ENCODE results near the gene MMP24OS. TPM values are rescaled to one million over a fixed set of nuclear protein-coding genes. Genes with fewer than 3 reads are reported as not detected.

MMP24OS gene
- total RNA-seq, 6 donors from 2014 or later, result 27.8 to 145 (median 42.6) TPM

GRCh38 chr20:35243317-35243716, 34.6 kb downstream of the MMP24OS start:
- no peak overlapping the region for H3K4me3 ChIP-seq
- TF ChIP-seq EP300 (IDR thresholded peaks at IDR 0.05) (no peak), POLR2A (IDR thresholded peaks at IDR 0.05) (no peak), POLR2AphosphoS5 (IDR thresholded peaks at IDR 0.05) (no peak)
- TF ChIP-seq, protein P1, sequence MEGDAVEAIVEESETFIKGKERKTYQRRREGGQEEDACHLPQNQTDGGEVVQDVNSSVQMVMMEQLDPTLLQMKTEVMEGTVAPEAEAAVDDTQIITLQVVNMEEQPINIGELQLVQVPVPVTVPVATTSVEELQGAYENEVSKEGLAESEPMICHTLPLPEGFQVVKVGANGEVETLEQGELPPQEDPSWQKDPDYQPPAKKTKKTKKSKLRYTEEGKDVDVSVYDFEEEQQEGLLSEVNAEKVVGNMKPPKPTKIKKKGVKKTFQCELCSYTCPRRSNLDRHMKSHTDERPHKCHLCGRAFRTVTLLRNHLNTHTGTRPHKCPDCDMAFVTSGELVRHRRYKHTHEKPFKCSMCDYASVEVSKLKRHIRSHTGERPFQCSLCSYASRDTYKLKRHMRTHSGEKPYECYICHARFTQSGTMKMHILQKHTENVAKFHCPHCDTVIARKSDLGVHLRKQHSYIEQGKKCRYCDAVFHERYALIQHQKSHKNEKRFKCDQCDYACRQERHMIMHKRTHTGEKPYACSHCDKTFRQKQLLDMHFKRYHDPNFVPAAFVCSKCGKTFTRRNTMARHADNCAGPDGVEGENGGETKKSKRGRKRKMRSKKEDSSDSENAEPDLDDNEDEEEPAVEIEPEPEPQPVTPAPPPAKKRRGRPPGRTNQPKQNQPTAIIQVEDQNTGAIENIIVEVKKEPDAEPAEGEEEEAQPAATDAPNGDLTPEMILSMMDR (IDR thresholded peaks at IDR 0.05), result no peak
- 69 to 73% methylated on average over 2 of the region's 2 CpGs for WGBS, 2 donors

DNA sequence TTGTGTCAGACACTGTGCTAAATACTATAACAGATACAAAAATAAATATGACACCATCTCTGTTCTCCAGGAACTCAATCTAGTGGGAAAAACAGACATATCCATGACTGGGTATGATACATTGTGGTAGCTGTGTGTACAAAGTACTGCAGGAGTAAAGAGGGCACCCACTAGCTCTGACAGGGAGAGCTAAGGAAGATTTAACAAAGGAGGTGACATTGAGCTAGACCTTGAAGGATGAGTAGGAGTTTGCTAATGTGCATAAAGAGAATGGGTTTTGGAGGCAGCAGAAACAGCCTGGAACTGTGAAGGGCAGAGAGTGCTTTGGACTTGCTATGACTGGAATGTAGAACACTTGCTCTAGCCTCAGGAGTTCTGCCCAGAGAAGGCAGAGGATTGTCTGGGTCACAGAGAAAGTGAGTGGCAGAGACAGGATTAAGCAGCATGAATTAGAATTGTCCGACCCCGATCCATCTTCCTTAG, 37.1 kb downstream of the MMP24OS start:
- no peak for DNase-seq
- Histone ChIP-seq H3K4me1 (no peaks in the 10 kb centered on the region), H3K27ac (no peak overlapping the region), H3K27me3 (no peaks in the 10 kb centered on the region), H3K9me3 (no peaks in the 10 kb centered on the region), H3K4me3 (no peak overlapping the region), H3K36me3 (peaks cover 0 to 3% (median 1%) of the 10 kb centered on the region in 4 donors)
- 86 to 93% methylated on average over 2 of the region's 2 CpGs for WGBS, 2 donors
- no peak for ATAC-seq (ENCODE audit: low FRiP score in 2 of 2)
- no peak for TF ChIP-seq EP300 (IDR thresholded peaks at IDR 0.05)
- TF ChIP-seq, protein P1 (IDR thresholded peaks at IDR 0.05), result no peak
- no peak for TF ChIP-seq POLR2A (IDR thresholded peaks at IDR 0.05)
- TF ChIP-seq POLR2AphosphoS5 (IDR thresholded peaks at IDR 0.05), result no peak

More at GRCh38 chr20:35243317-35243716, 34.6 kb downstream of the MMP24OS start:
- H3K9me3 ChIP-seq, result no peaks in the 10 kb centered on the region
- ATAC-seq (ENCODE audit: low FRiP score in 2 of 2) (no peak), DNase-seq (no peak)
- H3K36me3 ChIP-seq, result no peaks in the 10 kb centered on the region
- H3K27me3 ChIP-seq, result no peaks in the 10 kb centered on the region
- H3K27ac ChIP-seq, result no peak overlapping the region
- H3K4me1 ChIP-seq, result no peaks in the 10 kb centered on the region

- no peak overlapping the region for H3K4me3 ChIP-seq
- TF ChIP-seq EP300 (IDR thresholded peaks at IDR 0.05) (no peak), POLR2AphosphoS5 (IDR thresholded peaks at IDR 0.05) (no peak), POLR2A (IDR thresholded peaks at IDR 0.05) (no peak)
- TF ChIP-seq, protein P1 (IDR thresholded peaks at IDR 0.05), result no peak
- no peak for ATAC-seq (ENCODE audit: low FRiP score in 2 of 2)
- H3K27ac ChIP-seq, result no peak overlapping the region
- WGBS, 2 donors, result 78 to 79% methylated on average over 5 of the region's 5 CpGs
- no peaks in the 10 kb centered on the region for H3K27me3 ChIP-seq
- H3K36me3 ChIP-seq, result peaks cover 0 to 4% (median 1%) of the 10 kb centered on the region in 4 donors
- H3K9me3 ChIP-seq, result no peaks in the 10 kb centered on the region
- no peaks in the 10 kb centered on the region for H3K4me1 ChIP-seq
- DNase-seq, result no peak
Measured at GRCh38 chr20:35240083-35240810, 37.7 kb downstream of the MMP24OS start.

- no peaks in the 10 kb centered on the region for H3K27me3 ChIP-seq
- no peak for DNase-seq
- TF ChIP-seq EP300 (IDR thresholded peaks at IDR 0.05) (no peak), POLR2A (IDR thresholded peaks at IDR 0.05) (no peak), POLR2AphosphoS5 (IDR thresholded peaks at IDR 0.05) (no peak)
- TF ChIP-seq, protein P1 (IDR thresholded peaks at IDR 0.05), result no peak
- WGBS, 2 donors, result 81 to 90% methylated on average over 5 of the region's 5 CpGs
- peaks cover 0 to 10% (median 1%) of the 10 kb centered on the region in 4 donors for H3K36me3 ChIP-seq
- H3K9me3 ChIP-seq, result no peaks in the 10 kb centered on the region
- no peak overlapping the region for H3K27ac ChIP-seq
- H3K4me1 ChIP-seq, result no peaks in the 10 kb centered on the region
- no peak for ATAC-seq (ENCODE audit: low FRiP score in 2 of 2)
- no peak overlapping the region for H3K4me3 ChIP-seq
Measured at GRCh38 chr20:35238735-35239134, 39.2 kb downstream of the MMP24OS start.
